Germinal center (tissue), 1 donor: ENCODE data around the gene RPL29.

Experiments used
- DNase-seq: peaks from one replicate; pipeline ENCODE4 v3.0.0; 2012; ENCODE audit warnings: mixed read lengths, low spot score

Gene RPL29

DNA sequence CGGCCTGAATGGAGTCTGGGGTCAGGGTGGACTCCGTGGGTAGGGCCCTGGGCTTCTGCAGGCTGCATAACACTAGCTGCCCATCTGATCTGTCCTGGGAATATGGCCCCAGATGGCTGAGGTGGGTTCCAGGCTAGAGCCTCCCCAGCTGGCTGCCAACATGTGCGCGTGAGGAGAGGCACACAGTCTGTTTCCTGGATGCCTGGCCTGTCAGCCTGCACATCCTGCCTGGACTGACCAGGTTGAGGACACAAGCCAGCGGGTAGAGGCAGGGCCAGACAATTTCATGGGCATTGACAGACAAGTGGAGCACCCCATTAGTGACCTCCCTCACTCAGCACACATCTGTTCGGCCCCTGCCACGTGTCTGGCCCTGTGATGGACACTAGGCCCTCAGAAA is 29.8 kb upstream of the RPL29 start:
- no peak for DNase-seq

DNA sequence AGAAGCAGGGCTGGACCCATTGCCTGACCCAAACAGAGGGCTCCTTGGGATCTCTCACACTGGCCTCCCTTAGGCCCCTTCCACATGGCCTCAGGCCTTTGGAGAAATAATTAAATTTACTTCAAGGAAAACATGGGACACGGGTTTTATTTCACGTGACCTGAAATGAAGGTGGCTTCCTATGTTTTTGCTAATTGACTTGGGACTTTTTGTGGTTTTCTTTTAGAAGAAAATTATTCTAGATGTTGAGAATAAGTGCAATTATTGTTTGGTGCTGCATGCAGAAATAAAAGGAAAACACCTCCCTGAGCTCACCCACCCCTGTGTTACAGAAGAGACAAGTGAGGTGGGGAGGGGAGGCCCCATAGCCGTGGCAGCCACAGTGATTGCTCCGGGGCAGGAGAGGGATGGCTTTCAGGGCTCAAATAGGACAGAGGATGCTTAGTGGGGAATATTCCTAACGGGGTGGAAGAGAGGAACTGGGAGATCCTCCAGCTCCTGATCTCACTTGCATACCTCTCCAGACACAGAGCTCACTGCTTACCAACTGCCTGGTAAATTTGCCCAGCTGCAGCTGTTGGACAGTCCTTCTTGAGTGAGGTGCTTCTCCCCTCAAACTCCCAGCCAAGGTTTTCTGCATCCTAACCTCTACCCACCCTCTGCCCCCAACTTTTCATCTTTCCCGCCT is 29.2 kb upstream of the RPL29 start:
- DNase-seq: no peak

DNA sequence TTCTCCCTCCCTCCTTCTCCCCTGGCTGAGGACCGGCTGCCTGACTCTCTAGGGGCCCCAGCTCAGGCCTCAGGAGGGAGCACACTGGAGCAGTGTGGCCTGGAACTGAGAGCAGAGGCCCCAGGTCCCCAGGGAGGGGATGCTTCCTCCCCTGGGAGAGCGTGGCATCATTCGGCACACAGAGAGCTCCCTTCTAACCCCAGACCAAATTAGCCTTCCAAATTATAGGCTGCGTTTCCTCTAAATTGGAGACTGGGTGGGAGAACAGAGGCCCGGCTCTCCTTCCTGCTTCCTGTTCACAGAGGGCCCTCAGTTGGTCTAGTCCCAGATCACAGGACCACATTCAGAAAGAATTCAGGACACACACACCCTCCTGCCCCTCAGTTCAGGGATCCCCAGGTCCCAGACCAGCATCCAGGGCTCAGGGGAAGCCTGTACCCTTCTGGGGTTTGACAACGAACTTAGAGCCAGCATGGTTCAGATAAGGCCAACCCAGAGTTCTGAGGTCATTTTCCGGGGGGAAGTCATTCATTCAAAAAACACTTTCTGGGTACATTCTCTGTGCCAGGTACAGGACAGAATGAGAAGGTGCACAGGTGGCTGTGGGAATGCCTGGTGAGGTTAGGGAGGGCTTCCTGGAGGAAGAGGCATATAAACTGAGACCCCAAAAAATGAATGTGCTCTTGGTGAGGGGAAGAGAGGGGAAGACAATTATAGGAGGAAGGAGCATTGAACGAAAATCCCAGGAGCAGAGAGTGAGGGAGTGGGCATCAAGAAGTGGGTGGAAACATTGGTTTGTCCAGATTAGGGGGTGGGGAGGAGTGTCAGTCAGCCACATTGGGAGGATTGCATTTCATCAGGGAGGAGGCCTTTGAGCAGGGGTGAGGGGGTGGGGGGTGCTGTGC is 28.4 kb upstream of the RPL29 start:
- peak; percentile 62 for DNase-seq

DNA sequence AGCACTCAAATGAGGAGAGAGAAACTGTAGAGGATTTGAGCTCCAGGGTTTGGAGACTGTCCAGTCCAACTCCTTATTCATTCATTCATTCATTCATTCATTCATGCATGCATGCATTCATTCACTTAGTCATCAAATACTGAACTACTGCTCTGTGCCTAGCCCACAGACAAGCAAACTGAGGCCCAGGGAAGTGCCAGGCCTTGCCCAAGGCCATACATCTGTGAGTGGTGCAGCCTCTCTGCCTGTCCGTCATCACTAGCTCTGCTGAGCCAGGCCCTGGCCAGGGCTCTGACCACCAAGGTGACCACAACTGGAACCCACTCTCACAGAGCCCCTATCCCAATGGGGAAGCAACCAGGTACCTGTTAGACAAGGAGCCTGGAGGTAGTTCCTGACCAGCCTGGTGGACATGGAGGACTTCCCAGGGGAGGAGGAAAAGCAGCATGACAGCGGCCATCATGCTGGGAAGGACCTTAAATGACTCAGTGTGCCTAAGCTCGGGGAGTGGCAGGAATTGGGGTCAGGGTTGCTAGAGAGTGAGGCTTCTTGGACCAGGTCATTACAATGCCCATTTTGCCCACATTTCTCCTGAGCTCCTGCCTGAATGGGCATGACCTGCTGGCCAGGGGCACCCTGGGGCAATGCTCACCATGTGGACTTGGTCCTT is 27.5 kb upstream of the RPL29 start:
- DNase-seq: no peak

DNA sequence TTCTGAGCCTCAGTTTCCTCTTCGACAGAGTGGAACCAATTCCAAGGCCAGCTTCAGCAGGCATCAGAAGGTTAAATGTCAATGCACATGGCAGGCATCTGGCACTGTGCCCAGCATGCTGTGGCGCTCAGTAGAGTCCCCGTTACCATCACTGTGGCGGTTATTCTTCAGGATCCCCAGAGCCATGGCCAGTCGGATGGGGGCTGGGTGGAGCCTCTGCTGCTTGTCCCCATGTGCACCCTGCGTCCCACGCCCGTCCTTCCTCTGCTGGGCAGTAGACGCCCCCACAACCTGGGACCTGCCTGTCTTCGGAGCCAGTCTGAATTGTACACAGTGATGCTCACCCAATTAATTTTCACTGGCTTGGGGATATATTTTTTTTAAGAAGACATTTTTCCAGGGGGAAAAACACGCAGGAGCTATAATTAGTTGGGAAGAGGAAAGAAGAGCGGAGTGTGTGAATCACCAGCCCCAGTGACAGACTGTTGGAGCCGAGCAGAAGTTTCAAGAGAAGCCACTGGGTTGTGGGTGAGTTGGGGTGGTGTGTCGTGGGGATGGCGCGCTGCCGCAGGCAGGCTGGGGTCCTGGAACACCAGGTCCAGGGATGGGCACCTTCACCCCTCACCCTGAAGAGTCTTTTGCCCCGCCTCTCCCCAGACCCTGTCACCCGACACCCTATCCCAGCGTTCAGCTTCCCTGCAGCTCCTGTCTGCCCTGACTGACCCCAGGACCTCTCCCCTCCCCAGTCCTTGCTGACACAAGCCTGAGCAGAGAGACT is 26.8 kb upstream of the RPL29 start:
- DNase-seq: no peak

DNA sequence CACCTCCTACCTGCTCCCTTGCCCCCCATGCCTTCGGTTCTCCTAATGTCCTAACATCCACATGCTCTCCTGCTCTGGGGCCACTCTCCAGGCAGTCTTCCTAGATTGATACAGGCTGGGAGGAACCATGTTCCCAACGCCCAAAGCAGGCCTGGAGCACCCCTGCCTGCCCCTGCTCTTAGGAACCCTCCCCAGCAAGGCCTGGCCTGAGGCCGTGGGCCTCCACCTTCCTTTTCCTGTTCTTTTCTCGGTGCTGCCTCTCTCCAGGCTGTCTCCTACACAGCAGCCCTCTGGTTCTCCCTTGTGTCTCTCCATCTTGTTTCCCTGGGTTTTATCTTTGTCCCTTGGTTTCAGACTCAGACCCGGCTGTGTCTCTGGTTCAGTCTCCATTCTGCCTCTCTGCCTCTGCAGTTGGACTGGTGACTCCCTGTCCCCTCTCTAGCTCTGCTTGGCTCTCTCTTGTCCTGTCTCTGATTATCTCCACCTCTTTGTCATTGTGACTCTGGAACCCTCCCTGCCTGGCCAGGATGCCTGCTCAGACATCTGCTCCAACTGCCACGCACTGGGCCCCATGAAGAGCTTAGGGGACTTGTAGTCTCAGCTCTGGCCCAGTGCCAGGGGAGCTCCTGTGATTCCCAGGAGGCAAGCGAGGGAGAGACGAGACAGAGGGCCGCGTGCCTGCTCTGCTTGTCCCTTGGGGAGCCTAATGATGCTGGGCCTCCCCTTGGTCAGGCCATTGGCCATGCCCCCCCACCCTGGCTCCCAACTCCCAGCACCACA is 26.0 kb upstream of the RPL29 start:
- no peak for DNase-seq

DNA sequence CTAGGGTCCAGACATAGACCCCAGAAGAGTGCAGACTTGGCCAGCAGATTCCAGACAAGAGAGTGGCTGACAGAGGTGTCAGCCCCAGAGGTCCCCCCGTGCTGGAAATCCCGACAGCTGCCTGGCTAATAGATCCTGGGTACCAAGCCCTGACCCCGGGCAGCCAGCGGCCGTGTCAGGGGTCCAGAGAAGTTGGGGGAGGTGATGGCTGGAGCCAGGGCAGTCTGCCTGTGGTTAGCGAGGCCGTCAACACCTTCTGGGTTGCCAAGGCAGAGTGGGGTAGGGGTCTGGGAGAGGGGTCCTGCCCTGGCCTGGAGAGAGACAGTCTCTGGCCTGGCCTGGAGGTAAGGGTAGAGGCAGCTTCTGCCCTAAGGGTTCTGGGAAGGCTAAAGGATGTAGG is 25.1 kb upstream of the RPL29 start:
- DNase-seq: no peak

DNA sequence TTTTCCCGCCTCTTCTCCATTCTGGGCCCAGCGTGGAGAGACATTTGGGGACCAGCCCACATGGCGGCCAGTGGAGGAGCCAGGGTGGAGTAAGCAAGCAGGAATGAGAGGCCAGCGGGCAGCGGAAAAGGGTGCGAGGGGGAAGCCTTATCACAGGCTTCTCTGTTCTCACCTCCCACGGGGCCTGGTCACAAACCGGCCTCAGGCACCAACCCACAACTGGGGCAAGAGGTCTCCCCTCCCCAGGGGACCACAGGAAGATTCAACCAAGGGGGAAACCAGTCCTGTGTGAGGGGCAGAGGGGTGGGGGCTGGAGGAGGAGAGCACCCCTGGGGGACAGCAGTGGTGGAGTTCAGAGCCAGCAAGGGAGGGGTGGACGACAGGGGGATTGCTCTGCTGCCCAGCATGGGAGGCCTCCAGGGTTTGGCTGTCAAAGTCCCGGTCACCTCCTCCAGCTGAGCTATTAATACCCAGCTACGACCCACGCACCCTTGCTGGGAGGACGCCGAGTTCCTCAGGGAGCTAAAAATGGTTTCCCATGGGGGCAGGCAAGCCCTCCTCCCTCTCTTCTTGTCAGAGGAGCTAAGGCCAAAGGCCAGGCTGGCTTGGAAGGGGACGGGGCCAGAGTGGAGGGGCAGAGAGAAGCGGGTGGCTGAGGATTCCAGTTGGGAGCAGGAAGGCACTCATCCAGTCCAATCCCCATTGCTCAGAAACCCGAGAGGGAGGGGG is 23.8 kb upstream of the RPL29 start:
- no peak for DNase-seq

DNA sequence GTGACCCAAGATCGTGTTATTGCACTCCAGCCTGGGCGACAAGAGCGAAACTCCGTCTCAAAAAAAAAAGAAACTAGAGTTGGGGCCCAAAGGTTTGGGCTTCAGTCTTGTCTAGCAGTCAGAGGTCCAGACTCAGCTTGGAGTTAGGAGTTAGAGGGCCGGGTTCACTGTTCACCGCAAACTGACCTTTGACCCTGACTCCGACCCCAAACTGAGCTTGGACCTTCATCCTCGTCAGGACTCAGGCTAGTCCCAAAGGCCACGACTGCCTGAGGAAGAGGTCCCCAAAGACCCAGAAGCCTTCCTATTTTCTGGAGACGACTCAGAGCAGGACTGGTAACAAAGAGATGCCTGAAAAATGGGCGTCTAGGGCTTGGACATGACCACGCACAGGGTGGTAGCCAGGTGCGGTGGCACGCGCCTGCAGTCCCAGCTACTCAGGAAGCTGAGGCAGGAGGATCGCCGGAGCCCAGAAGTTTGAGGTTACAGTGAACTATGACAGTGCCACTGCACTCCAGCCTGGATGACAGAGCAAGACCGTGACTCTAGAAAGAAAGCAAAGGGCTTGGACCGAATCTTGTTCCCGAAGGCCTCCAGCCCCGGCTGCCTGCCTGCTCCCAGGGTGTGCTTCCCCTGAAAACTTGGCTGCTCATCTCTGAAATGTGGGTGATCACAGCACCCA is 22.8 kb upstream of the RPL29 start:
- no peak for DNase-seq

DNA sequence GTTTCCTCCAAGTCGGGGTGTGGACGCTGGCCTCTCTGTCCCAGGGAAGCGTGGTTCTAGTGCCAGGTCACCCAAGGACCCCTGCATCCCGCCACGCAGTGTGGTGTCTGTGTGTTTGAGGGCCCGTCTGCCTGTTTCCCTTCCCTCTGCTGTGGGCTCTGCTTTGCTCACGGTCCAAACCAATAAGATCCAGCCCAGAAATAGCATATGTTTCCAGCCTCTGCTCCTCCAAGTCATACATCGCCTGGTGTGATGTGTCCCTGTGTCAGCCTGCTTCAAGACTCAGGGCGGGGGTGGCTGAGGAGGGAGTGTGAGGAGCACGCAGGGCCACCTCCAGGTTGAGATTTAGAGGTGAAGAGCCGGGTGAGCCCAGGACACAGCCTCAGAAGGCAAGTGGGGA is 21.9 kb upstream of the RPL29 start:
- DNase-seq: no peak

DNA sequence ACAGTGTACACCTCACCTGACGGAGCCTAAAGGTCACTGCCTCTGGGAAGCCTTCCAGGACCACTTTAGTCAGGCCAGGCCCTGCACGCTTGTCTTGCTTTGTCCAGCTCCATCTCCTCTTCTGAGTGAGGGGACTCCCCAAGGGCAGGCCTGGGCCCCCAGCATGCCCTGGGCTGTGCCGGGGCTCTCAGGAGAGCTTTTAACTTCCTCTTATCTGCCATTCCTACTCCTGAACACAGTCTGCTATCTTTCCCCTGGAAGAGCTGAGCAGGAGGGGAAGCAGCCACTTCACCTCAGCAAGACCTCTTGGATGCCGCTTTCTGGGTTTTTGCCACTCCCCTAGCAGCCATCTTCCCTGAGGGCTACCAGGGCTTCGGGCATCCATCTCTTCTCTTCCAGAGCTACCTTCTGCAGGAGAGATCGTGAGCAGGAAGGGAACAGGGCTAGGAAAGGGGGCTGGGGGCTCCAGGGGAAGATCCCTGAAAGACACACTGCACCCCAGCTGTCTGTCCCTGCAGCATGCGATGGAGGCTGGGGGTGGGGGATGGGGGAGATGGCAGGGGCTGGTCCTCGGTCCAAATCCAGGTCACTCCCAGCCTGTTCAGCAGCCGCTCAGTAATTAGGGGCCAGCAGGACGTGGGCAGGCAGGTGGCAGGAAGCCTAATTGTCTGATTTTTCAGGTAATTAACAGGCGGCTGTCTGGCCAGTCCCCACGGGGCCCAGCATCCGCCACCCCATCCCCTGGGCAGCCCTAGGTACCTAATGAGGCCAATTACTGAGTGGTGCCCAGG is 19.9 kb upstream of the RPL29 start:
- no peak for DNase-seq

DNA sequence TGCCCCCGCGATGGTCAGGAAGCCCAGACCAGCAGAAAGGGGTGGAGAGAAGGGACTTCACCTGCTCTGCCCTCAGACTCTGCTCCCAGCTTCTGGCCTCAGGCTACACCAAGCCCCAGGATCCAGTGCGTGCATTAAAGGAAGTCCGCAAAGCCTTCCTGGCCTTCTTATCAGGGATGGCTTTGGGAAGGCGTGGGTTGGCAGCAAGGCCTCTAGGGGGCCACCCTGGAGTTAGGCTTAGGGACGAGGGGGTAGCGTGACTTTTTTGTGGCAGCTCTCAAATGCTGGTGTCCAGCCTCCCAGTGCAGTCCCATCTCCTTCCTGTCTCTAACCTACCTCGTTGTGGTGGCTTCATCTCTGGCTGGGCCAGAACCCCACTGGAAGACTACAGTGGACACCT is 18.9 kb upstream of the RPL29 start:
- no peak for DNase-seq

DNA sequence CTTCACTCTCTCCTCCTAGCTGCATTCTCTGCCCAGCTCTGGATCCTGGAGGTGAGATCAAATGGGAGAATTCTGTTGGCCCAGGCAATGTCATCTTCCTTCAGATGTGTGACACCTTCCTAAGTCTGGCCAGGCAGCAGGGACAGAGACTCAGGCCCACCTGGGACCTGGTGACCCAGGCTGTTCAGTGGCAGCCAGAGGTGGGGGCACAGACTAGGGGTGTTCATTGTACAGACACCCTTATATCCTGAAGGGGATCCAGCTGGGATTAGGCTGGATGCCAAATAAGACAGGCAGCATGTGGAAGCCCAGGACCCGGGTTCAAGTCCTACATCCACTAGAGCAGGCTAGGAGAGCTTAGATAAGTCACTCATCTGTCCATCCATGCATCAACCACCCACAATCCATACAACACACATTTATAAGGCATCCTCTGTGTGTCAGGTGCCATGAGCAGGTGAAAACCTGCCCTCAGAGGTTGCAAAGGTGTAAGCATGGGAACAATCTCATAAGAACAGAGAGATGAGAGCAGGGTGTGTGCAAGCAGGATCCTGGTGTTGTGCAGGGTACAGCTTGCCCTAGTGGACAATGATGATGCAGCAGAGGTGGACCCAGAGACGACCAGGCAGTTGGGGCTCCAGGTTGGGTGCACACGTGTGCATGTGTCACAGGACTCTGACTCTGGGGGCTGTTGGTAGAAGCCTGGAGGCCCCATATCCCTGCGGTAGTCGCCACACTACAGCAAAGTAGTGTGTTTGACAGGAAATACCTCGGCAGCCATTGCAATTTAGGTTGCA is 18.3 kb upstream of the RPL29 start:
- DNase-seq: no peak

DNA sequence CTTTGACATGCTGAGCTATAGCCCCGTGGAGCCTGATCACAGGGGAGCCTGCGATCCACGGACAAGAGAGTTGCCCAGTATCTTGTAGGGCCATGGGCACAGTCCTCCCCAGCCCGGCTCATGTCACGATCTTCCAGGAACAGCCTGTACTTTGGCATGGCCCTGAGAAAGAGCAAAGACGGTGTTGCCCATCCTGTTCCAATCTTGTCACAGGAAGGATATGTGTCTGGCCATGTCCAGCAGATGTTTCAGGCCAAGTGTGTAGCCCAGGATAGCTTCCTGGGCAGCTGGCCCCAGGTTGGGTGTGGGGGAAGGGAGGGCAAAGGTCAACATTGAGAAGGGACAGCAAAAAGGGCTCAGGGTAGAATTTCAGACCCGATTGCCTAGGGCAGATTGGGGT is 17.0 kb upstream of the RPL29 start:
- DNase-seq: no peak

DNA sequence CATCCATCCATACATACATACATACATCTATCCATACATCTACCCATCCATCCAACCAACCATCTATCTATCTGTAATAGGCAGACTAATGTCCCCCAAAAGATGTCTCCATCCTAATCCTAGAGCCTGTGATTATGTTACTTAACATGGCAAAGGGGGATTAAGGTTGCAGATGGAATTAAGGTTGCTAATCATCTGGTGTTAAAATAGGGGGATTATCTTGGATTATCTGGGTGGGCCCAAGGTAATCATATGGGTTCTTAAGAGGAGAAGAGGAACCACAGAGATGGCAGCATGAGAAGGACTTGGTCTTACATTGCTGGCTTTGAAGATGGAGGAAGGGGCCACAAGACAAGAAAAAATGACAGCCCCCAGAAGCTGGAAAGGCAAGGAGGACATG is 14.7 kb upstream of the RPL29 start:
- DNase-seq: no peak

DNA sequence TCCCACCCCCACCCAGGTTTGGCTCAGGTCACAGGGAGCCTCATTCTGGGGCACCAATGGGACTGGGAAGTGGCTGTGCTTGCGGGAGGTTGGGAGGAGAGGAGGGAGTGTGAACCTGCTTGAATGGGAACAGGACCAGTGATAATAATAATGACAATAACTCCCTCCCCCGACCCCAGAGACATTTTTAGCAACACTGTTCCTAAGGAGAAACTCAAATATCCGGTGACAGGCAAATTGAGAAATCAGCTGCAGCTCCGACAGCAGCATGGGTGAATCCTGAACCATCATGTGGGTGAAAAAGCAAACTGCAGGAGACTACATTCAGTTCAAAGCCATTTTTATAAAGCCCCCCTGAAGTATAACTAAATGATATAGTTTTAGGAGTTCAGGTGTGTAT is 11.6 kb upstream of the RPL29 start:
- no peak for DNase-seq

DNA sequence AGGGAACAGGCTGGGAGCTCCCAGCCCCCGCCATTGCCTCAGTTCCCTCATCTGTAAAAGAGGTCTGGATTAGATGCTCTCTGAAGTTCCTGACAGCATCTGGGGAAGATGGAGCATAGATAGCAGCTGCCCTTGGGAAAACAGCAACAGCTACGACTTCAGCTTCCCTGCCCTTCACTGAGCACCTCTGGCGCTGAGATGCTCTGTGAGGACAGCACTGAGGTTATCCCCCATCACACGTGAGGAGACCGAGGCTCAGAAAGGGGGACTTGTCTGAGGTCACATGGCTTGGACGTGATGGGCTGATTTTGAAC is 11.1 kb upstream of the RPL29 start:
- DNase-seq: no peak

DNA sequence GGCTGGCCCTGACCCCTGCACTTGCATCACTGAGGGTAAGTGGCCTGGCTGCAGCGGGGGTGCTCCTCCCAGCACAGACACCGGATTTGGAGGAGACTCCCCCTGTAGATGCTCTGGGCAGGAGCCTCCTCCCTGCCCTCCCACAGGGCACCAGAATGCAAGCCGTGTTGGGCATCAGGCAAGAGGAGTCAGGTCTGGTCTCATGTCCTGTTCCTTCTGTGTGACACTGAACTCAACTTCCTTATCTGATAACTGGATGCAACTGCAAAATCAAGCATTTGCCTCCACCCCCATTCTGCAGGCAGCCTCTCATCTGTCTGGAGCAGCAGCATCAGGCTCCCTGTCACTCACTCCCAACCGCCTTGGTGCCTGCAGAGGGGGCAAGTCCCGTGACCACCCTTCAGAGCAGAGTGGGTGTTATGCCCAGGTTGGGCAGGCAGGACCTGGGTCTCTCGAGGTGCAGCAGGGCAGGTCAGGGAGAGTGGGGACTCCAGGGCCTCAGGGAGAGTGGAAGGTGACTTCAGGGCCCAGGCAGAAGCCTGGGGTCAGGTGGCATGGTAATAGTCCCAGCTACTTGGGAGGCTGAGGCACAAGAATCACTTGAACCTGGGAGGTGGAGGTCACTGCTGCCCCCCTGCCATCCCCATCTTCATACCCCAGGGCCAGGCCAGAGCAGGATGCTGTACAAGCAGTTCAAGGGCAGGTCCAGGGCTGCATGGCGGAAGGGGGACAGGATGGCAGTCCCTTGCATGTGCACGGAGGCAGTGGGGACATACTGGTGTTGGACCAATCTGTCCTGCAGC is 10.5 kb upstream of the RPL29 start:
- DNase-seq: no peak
